Mucosa of descending colon (tissue), 3 donors: ENCODE results near the gene CCNB1IP1. TPM values are rescaled to one million over a fixed set of nuclear protein-coding genes. Genes with fewer than 3 reads are reported as not detected.
"Not testable (repeated sequence)": the region's sequence is repeated elsewhere in the genome, so short reads cannot be mapped to it uniquely, and the experiment has no call there.

Experiments
- ATAC-seq: fragments of 200-7000 bp; cut with Tn5 transposase; one replicate; pipeline ENCODE4 v1.9.1; 2020; ENCODE audit warnings: mild to moderate bottlenecking, moderate library complexity
- DNase-seq, 3 donors: peaks; one replicate each; pipeline ENCODE4 v3.0.0-alpha.2; 2020
- H3K36me3 ChIP-seq: fragments of 200-600 bp; one replicate; pipeline ENCODE4 v1.8.0; 2021; ENCODE audit warnings: low read depth, mild to moderate bottlenecking
- H3K4me1 ChIP-seq: fragments of 200-600 bp; one replicate; pipeline ENCODE4 v1.8.0; 2021; ENCODE audit warnings: low read depth, mild to moderate bottlenecking
- H3K4me3 ChIP-seq: fragments of 200-600 bp; one replicate; pipeline ENCODE4 v1.8.0; 2021; ENCODE audit warnings: mild to moderate bottlenecking
- H3K9me3 ChIP-seq: fragments of 200-600 bp; one replicate; pipeline ENCODE4 v1.8.0; 2021; ENCODE audit warnings: mild to moderate bottlenecking
- intact Hi-C, 2 donors: fragments of 100-400 bp; cut with DNase I in 1 of 2; cut with micrococcal nuclease in 1 of 2; formaldehyde crosslinking; loops; one replicate each; pipeline versions ENCODE4 v1.11.0 to v1.11.1; 2022; cut with DNase I, micrococcal nuclease
- total RNA-seq, 3 donors: library from RNA; stranded (reverse); fragmentation: NEBNext Ultra II Directional in 2 of 3; extraction: Animal tissue kit (Norgen Biotek cat#: 25700) in 2 of 3; gene quantifications; one replicate each; pipeline versions ENCODE4 v1.2.1 to v1.2.4, GENCODE V29; 2021 to 2023
- TF ChIP-seq, protein P1 (sequence below): fragments of 200-600 bp; IDR thresholded peaks from one replicate; pipeline ENCODE4 v1.8.0; 2022; ENCODE audit warnings: antibody characterized with exemption, mild to moderate bottlenecking
- donor health status: DM: no; HTN: no; CAD: no; lungs with moderate emphysema.
- donor health status: DM: no; HTN: no; CAD: no.
- donor health status: DM: no; HTN: yes; CAD: no.

The CCNB1IP1 gene
- total RNA-seq, 3 donors from 2014 or later: 27.6 to 36.0 (median 28.0) TPM

- Histone ChIP-seq H3K9me3 (no peaks in the 10 kb centered on the region), H3K4me1 (peaks cover 4% of the 10 kb centered on the region), H3K4me3 (no peak overlapping the region), H3K36me3 (peaks cover 29% of the 10 kb centered on the region)
- no peak for ATAC-seq
- no peak for DNase-seq
- TF ChIP-seq, protein P1, sequence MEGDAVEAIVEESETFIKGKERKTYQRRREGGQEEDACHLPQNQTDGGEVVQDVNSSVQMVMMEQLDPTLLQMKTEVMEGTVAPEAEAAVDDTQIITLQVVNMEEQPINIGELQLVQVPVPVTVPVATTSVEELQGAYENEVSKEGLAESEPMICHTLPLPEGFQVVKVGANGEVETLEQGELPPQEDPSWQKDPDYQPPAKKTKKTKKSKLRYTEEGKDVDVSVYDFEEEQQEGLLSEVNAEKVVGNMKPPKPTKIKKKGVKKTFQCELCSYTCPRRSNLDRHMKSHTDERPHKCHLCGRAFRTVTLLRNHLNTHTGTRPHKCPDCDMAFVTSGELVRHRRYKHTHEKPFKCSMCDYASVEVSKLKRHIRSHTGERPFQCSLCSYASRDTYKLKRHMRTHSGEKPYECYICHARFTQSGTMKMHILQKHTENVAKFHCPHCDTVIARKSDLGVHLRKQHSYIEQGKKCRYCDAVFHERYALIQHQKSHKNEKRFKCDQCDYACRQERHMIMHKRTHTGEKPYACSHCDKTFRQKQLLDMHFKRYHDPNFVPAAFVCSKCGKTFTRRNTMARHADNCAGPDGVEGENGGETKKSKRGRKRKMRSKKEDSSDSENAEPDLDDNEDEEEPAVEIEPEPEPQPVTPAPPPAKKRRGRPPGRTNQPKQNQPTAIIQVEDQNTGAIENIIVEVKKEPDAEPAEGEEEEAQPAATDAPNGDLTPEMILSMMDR: no peak
- intact Hi-C loops: no loop called here
Measured at GRCh38 chr14:20377171-20377570, 44.1 kb upstream of the CCNB1IP1 start.

DNA sequence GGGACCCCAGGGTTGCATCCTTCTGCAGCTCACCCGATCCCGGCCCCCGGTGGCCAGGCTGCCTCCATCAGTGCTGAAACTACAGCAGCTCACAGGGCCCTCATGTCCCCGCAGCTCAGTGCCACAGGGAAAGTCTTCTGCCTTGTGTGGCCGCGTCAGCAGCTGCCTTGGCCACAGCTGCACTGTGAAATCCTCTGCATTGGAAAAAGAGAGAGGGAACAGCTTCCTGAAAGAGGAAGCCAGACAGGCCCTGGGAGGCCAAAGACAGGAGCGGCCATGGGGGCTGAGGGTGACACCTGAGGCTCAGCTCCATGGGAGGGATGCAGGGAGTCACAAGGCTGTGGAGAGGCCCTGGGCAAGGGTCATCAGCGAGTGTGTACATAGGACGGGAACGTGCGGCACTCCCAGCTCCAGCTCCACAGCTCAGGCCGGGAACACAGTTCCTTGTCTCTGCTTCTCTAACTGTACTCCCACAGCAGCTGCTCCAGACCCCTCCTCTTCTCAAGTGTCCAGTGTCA lies 43.1 kb upstream of the CCNB1IP1 start:
- DNase-seq (peak; percentile 76 to 83 (median 77)), ATAC-seq (peak; percentile 98)
- Histone ChIP-seq H3K4me1 (peaks cover 4% of the 10 kb centered on the region), H3K4me3 (no peak overlapping the region), H3K9me3 (no peaks in the 10 kb centered on the region), H3K36me3 (peaks cover 19% of the 10 kb centered on the region)
- intact Hi-C loops: no loop called here
- TF ChIP-seq, protein P1: no peak

GRCh38 chr14:20375471-20375870 lies 42.4 kb upstream of the CCNB1IP1 start:
- peaks cover 14% of the 10 kb centered on the region for H3K36me3 ChIP-seq
- no peaks in the 10 kb centered on the region for H3K9me3 ChIP-seq
- TF ChIP-seq, protein P1: no peak
- peaks cover 4% of the 10 kb centered on the region for H3K4me1 ChIP-seq
- DNase-seq (no peak), ATAC-seq (no peak)
- H3K4me3 ChIP-seq: no peak overlapping the region
- intact Hi-C loops: no loop called here

DNA sequence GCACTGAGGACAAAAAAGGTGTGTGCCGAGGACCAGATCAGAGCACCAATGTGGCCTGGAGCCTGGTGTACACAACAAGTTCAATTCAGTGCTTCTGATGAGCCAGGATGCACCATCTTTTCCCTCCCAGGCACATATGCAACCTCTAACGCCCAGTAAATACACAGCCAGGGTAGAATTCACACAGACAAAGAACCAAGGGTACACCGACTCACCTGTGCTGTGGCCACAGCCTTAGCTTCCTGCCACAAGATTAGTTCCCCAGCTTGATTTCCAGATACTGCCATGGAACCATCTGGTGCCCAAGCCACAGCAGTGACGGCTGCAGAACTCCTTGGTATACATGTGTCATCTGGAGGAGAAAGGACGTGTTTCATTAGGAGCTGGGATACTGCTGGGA lies 39.7 kb upstream of the CCNB1IP1 start:
- no peak for ATAC-seq
- intact Hi-C loops: no loop called here
- no peaks in the 10 kb centered on the region for H3K9me3 ChIP-seq
- H3K36me3 ChIP-seq: peaks cover 13% of the 10 kb centered on the region
- DNase-seq: no peak
- peaks cover 4% of the 10 kb centered on the region for H3K4me1 ChIP-seq
- TF ChIP-seq, protein P1: no peak
- no peak overlapping the region for H3K4me3 ChIP-seq

DNA sequence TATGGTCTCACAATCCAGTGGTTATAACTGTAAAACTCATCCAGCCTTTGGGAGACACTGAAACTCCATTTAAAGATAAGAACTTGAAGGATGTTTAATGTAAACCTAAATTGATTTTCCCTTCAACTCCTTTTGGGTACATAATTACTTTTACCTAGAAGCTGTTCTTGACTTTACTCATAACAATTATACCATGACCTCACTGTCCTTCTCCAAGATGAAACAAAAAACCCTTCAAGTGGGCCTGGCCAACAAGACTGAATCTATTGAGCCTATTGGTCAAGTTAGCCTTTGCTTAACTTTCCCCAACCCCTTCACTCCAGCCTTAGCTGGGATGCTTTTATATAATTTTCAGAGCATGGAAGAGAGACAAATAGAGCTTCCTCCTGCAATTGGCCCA lies 32.8 kb upstream of the CCNB1IP1 start:
- ATAC-seq (no peak), DNase-seq (no peak)
- H3K4me1 ChIP-seq: no peaks in the 10 kb centered on the region
- no peaks in the 10 kb centered on the region for H3K9me3 ChIP-seq
- intact Hi-C loops: no loop called here
- H3K4me3 ChIP-seq: no peak overlapping the region
- peaks cover 13% of the 10 kb centered on the region for H3K36me3 ChIP-seq
- TF ChIP-seq, protein P1: no peak

DNA sequence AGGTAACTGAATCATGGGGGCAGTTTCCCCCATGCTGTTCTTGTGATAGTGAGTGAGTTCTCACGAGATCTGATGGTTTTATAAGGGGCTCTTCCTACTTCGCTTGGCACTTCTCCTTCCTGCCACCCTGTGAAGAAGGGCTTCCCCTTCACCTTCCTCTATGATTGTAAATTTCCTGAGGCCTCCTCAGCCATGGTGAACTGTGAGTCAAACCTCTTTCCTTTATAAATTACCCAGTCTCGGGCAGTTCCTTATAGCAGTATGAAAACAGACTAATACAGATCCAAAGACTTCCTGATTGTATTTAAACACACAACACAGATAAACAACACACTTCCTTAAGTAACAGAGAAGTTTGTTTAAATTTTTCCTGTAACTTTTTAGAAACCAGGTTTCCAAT lies 25.4 kb upstream of the CCNB1IP1 start:
- H3K4me3 ChIP-seq, H3K4me1 ChIP-seq, H3K36me3 ChIP-seq, DNase-seq, ATAC-seq, H3K9me3 ChIP-seq: not testable (repeated sequence)
- intact Hi-C loops: loop anchor here in 1 of 2 donors (10.0 kb wide), 1 partner anchor 46 kb away; no protein-coding TSS in a partner anchor
